GM18508 (cell line): ENCODE measurements around the gene CASS4.

Experiments
- ATAC-seq: cut with Tn5 transposase; IDR thresholded peaks from one replicate; pipeline ENCODE4 v1.9.1; 2021; ENCODE audit warnings: moderate number of reproducible peaks; ENCODE audit not compliant: insufficient read depth, unreplicated experiment

CASS4 gene

DNA sequence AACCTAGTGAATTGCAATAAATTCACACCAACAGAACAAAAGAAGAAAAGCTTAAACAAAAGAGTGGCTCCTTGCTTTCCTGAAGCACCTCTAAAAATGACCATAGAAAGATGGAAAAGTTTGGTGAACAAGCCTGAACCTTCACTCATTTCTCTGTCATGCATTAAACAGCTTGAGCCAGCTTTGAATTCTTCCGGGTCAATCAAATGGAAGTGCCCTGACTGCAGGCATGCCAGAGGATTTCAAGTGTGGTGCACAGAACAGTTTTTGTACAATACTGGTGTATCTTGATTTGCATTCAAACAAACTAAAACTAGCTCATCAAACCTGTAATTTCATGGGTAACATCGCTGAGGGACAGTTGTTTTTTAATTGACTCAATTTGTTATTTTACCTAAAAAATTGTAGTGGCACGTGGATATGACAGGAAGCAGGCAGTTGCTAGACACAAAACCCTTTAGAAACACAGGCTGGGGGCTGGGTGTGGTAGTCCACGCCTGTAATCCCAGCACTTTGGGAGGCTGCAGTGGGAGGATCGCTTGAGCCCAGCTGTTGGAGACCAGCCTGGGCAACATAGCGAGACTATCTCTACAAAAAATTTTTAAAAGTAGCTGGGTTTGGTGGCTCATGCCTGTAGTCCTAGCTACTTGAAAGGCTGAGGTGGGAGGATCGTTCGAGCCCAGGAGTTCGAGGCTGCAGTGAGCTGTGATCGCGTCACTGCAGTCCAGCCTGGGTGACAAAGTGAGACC is 9.1 kb downstream of the CASS4 start:
- no peak for ATAC-seq

DNA sequence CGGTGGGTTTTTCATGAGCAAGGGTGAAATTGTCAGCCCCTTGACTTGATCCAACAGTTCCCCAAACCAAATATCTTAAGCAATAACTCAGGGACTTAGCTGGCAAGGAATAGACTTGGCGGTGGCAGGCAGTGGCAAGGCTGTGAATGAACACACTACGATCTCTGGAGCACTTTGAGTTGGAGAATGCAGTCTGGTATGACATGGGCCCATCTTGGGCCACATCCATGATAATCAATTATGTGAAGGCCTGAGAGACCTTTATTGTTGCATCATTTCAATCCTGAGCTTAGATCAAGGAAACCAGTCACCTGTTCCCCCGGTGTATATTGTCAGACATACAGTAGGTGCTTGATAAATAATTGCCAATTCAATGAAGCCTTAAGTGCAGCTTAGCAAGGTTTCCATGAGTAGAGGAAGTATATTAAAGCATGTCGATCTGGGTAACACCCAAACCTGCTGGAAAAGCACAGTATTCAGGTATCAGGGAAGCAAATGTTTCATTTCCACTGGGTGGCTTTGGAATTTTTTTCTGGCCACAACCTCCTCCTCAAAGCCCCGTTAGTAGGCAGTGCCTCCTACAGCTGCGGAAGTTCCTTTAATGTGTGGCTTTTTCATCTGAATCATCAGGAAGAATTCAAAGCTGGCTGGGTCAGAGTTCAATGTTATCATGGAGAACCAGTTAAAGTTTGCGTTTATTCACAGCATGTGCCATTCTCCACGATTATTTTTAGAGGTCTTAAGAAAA is 10.2 kb downstream of the CASS4 start:
- ATAC-seq = no peak

DNA sequence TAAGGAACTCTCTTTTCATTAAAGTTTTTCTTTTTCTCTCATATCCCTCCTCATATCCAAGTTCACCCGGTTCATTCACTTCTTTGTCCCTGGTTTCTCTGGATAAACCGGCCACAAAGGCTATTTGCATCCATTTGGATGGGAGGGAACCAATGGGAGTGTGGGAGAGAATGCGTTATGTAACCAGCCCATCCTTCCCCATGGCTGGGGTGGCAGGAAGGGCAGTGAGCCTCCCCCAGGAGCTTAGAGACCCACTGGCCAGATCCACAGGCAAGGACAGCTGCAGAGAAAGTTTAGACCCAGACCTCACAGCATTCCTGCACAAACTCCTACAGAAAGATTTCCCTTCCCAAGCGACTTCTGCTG is 10.7 kb downstream of the CASS4 start:
- ATAC-seq = no peak

DNA sequence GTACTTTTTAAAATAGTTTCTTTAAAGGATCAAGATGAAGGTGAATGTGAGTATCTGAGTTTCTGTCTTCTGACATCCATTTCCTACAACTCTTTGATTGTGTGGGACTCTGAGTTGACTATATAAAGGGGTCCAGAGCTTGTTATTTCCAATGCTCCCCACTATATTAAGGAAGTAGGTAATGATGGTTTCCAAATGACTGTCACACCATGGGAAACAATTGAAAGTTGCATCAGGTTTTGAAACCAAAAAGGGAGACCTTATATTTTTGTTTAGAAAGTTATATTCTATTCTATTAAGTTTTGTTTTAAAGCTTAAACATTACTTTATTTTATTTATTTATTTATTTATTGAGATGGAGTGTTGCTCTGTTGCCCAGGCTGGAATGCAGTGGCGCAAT is 11.2 kb downstream of the CASS4 start:
- ATAC-seq = no peak

DNA sequence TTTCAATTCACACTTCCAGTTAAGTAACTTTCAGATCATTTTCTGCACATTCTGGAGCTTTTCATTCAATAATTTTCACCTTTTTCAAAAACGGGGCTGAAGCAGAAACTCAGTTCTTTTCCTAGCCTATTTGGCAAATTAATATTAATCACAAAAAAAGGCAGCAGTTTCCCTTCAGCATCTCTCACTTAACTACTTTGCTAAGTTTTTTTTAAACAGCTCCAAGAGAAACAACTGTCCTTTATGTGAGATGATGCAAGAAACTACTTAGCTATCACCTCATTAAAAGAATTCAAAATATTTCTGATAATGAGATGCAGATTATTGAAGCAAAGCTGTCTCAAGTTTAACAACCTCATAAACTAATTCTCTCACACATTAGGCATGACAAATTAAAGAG is 11.8 kb downstream of the CASS4 start:
- no peak for ATAC-seq

DNA sequence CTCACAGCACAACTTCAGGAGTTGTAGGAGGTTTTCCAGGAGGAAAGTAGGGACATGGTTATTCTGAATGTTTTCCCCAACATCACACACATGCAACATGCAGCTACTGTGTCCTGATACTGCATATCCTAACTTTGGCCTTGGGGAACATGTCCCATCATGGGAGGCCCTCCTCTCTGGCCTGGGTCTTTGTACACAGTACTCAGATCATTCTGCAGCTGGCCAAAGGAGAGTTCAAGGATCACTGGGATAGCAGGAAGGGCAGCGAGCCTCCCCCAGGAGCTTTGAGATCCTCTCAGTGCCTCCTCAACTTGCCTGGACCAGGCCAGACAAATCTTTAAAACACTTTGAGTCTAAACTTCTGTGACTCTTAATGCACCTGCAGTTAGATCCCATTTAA is 12.9 kb downstream of the CASS4 start:
- no peak for ATAC-seq

GRCh38 chr20:56426026-56426425 is 14.0 kb downstream of the CASS4 start:
- ATAC-seq = no peak

DNA sequence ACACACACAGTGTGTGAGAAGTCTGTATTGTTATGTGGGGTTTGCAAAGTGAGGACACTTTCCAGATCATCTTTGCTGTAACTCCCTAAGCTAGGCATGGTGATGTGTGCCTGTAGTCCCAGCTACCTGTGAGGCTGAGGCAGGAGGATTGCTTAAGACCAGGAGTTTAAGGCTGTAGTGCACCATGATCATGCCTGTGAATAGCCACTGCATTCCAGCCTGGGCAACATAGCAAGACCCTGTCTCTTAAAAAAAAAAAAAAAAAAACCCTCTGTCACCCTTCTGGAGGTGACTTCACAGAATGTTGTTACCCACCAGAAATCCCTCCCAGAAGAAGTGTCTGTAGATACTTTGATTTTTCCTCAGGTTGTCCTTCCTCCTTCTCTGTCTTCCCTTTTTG is 14.9 kb downstream of the CASS4 start:
- ATAC-seq = no peak

DNA sequence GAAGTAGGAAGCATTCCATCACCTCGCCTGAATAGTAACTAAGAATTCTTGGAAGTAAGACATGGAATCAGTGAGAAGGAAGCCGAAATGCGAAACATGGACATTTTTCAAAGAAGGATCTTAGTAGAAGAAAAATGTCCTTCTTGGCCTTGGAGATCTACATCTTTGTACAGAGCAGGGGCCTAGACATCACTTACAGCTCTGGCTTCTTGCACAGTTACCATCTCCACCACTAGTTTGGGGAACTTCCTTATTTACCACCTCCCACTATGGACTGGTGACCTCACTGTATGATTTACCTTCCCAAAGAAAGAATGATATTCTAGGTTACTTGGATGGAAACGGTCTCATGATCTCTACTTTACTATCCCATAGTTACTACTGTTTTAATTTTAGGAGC is 15.7 kb downstream of the CASS4 start:
- ATAC-seq = no peak

GRCh38 chr20:56428410-56428809 is 16.4 kb downstream of the CASS4 start:
- ATAC-seq = no peak

GRCh38 chr20:56428881-56429280 is 16.8 kb downstream of the CASS4 start:
- ATAC-seq = no peak

- no peak for ATAC-seq
Observed at GRCh38 chr20:56429502-56429901, 17.4 kb downstream of the CASS4 start.

GRCh38 chr20:56429941-56430340 is 17.9 kb downstream of the CASS4 start:
- no peak for ATAC-seq

- no peak for ATAC-seq
Observed at GRCh38 chr20:56430461-56430860, 18.4 kb downstream of the CASS4 start.

DNA sequence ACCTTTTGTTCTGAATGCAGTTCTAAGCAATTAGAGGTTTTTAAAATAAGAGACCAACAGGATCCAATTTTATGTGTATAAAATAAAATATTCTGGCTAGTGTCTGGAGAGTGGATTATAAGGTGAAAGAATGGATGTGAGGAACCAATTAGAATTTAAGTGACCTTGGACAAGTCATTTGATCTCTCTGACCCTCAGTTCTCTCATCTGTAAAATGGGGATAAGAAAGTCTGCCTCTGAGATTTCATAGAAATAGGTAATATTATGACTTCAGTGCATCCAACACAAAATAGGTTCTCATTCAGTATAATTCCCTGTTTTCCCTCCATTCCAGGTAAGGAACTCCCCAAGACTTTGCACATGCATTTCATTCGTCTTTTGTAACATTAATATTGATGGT is 18.9 kb downstream of the CASS4 start:
- ATAC-seq = no peak

DNA sequence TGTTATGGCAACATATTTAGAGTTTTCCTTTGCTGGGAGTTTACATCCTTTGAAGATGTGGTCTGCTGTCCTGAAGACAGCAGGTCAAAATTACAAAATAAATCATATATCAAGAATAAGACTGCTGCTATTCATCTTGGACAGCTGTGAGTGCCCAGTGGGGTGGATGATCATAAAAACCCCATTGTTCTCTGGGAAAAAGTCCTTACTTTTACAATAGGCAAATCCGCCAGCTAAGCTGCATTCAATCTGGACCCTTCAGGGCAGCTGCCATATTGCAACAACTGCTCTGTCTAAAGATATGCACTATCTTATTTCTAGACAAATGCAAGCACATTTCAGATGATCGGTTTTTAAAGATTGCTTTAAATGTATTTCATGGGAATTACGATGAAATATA is 19.4 kb downstream of the CASS4 start:
- ATAC-seq = no peak

DNA sequence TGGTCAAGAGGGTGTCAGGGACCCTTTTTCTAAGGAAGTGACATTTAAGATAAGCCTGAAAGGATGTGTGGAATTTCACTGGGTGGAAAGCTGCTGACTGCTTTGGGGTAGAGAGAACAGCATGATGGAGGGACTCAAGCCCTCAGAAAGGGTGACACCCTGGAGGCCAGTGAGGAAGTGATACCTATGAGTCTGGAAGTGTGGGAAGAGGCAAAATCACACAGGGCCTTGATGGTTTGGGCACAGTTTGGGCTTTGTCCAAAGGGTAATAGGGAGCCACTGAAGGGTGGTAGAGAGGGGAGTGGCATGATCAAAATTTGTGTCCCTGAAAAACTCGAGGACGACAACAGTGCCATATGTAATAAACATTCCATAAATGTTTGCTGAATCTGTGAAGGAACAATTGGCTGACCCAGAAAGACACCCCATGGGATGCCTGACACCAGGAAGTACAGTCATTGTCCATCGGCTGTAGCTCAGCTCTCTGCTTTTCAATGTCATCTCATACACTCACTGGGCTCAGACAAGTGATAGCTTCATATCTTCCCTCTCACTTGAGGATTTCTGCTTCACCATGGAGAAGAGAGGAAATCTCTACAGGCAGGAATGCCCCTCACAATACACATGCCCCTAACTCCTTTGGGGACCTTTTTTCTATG is 21.3 kb downstream of the CASS4 start:
- no peak for ATAC-seq

GRCh38 chr20:56433880-56434255 is 21.8 kb downstream of the CASS4 start:
- ATAC-seq = no peak

GRCh38 chr20:56437196-56437960 is 25.3 kb downstream of the CASS4 start:
- no peak for ATAC-seq

DNA sequence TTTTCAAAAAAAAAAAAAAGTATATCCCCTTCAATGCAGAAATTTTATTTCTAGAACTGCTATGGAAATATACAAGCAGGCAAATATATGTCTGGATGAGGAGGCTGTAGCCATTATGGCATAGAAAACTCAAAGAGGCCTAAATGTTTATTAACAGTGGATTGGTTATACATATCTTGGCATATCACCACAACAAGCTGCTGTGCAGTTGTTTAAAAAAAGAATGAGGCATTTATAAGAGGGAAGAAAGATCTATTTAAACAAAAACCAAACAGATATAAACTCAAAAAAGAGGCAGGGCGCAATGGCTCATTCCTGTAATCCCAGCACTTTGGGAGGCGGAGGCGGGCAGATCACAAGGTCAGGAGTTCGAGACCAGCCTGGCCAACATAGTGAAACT is 26.2 kb downstream of the CASS4 start:
- ATAC-seq = no peak

DNA sequence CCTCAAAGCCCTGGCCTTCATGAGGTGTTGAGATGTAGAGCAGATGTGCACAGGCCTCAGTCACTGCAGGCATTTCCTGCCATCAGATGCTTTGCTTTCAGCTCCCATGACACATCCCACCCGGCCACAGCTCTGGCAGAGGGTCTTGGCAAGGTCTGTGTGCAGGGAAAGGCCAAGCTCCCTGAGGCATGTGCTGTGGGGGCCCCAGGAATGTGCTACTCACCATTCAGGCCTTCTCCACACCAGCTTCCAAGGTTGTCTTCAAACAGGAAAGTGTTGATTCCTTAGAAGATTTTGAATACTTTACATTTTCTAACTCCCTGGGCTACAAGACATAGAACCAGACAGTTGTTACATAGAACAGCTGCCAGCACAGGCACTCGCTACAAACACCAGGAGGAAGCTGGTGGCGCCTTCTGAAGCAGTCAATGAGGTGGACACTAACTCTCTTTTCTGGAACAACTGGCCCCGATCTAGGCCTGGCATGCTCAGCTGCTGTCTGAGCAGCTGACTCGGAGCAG is 27.8 kb downstream of the CASS4 start:
- ATAC-seq = no peak
